ENCODE data around the gene CS.

DNA sequence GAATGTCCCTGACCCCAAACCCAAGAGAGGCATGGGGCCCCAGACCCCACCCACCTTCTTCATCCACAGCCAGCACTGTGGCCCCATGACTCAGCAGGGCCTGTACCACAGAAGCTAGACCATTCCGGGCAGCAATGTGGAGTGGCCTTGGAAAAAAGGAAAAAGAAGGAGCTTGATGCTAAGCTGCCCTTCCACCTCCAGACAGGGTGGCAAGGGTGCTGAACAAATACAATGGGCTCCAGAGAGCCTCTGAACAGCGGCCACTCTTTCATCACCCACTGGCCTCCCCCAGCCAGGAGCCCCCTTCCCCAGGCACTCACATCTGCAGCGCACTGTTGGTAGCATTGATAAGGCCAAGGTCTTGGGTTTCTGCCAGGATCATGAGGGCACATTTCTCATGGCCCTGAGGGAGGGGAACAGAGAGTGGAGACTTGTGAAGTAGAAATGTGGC lies 56.4 kb downstream of the CS start:
- no peak for TF ChIP-seq CTCF (IDR thresholded peaks at IDR 0.05)
- no peak for TF ChIP-seq EP300 (IDR thresholded peaks at IDR 0.05)
